ENCODE measurements around the gene CBARP. TPM values are rescaled to one million over a fixed set of nuclear protein-coding genes. Genes with fewer than 3 reads are reported as not detected.

The CBARP gene
- total and polyA plus RNA-seq, 2 of the 4 experiments (the other 2 are of a cell fraction): 0.18 to 3.9 TPM

- no peak for ATAC-seq (ENCODE audit: low read depth)
- Histone ChIP-seq H3K4me3 (ENCODE audit: insufficient read depth, low read depth, low read length) (no peak overlapping the region), H3K4ac (ENCODE audit: low read depth, low read length) (no peak overlapping the region), H3K18ac (ENCODE audit: low read depth, low read length) (no peak overlapping the region), H2BK5ac (ENCODE audit: low read depth, low read length, poor library complexity, severe bottlenecking) (no peak overlapping the region), H4K20me1 (ENCODE audit: insufficient read depth, low read length) (peaks cover 16% of the 10 kb centered on the region), H3K56ac (ENCODE audit: extremely low read depth, insufficient read depth, low read length) (no peak overlapping the region), H3K9me1 (ENCODE audit: insufficient read depth, low read length) (no peaks in the 10 kb centered on the region), H3K4me1 (ENCODE audit: control insufficient read depth, insufficient read depth, low read length) (no peaks in the 10 kb centered on the region), H3K4me2 (ENCODE audit: low read depth, low read length) (no peak overlapping the region), H3K23ac (ENCODE audit: low read depth, low read length) (no peak overlapping the region), H2AK5ac (ENCODE audit: low read depth, low read length) (no peak overlapping the region), H3K27me3 (ENCODE audit: control insufficient read depth, insufficient read depth, low read length) (peaks cover 36% of the 10 kb centered on the region), H2BK120ac (ENCODE audit: low read depth, low read length) (no peak overlapping the region), H3K79me1 (ENCODE audit: low read depth in 1 of 2, low read length in 2 of 2) (peaks cover 0 to 13% of the 10 kb centered on the region in 2 experiments; a peak in 1 of 4 replicates), H3K36me3 (ENCODE audit: control insufficient read depth, insufficient read depth, low read length) (peaks cover 5% of the 10 kb centered on the region), H4K5ac (ENCODE audit: low read depth, low read length) (no peak overlapping the region), H4K91ac (ENCODE audit: insufficient read depth, low read depth, low read length) (no peak overlapping the region), H3K9ac (ENCODE audit: low read depth, low read length) (no peak overlapping the region), H2AK9ac (replicated peaks; ENCODE audit: low read depth, low read length, poor library complexity) (no peak overlapping the region), H2BK20ac (ENCODE audit: low read depth, low read length) (no peak overlapping the region), H3K9me3 (ENCODE audit: control insufficient read depth, insufficient read depth, low read length) (no peaks in the 10 kb centered on the region), H2AFZ (replicated peaks; ENCODE audit: low read length, poor library complexity) (no peak overlapping the region), H3K14ac (replicated peaks; ENCODE audit: low read depth, low read length) (no peak overlapping the region), H3K27ac (ENCODE audit: insufficient read depth, low read length) (no peak overlapping the region), H2BK15ac (ENCODE audit: low read depth, low read length) (no peak overlapping the region), H4K8ac (ENCODE audit: low read depth in 2 of 2, low read length in 2 of 2) (no peak overlapping the region)
- BruUV-seq (replicated peaks): no TSS peak
- in situ Hi-C loops (cut with MboI; ENCODE audit: low sequenced_read_pairs) (loop anchor here (5.0 kb wide), 1 partner anchor 80 kb away; no protein-coding TSS in a partner anchor), dilution Hi-C loops (cut with HindIII; ENCODE audit: low sequenced_read_pairs, unreplicated experiment) (no loop called here), intact Hi-C loops (cut with micrococcal nuclease) (no loop called here)
- CTCF ChIA-PET: no interaction called here
- DNase-seq: no peak
- WGBS, 2 experiments (ENCODE audit: extremely low coverage in 2 of 2, insufficient read length in 1 of 2): 72% methylated on average over 7 of the region's 18 CpGs; no CpG with 5 or more reads in 1 of the 2 experiments
- POLR2A ChIA-PET (ENCODE audit: unreplicated experiment): no interaction called here
- TF ChIP-seq ELK1 (IDR thresholded peaks at IDR 0.05; ENCODE audit: borderline replicate concordance, low read depth, low read length) (no peak), FOS (IDR thresholded peaks at IDR 0.05; ENCODE audit: low read depth, low read length) (no peak), NFE2L2 (IDR thresholded peaks at IDR 0.05; ENCODE audit: low read depth, low read length) (no peak), RCOR1 (IDR thresholded peaks at IDR 0.05; ENCODE audit: insufficient replicate concordance, low read length) (no peak), BHLHE40 (IDR thresholded peaks at IDR 0.05; ENCODE audit: low read depth, low read length) (no peak), CHD1 (IDR thresholded peaks at IDR 0.05; ENCODE audit: low read depth, low read length) (no peak), RAD21 (IDR thresholded peaks at IDR 0.05; ENCODE audit: low read length) (no peak), RFX5 (IDR thresholded peaks at IDR 0.05; ENCODE audit: low read depth, low read length) (no peak), CTCF (conservative IDR thresholded peaks at IDR 0.05; ENCODE audit: low read depth, low read length) (no peak), SMC3 (IDR thresholded peaks at IDR 0.05; ENCODE audit: low read depth, low read length) (no peak), MXI1 (IDR thresholded peaks at IDR 0.05; ENCODE audit: borderline replicate concordance, low read depth, low read length) (no peak)
Observed at GRCh38 chr19:1282588-1283206, 44.9 kb upstream of the CBARP start.
